GM23338 (cell line): ENCODE measurements around the gene SLC13A3.

ENCODE experiments used
- CREB1 ChIP-seq: fragments of 250-450 bp; sonication (Bioruptor Pico); IDR thresholded peaks from 2 replicates; pipeline ENCODE4 v1.5.0; 2020; ENCODE audit warnings: low read depth, mild to moderate bottlenecking, moderate library complexity
- CTCF ChIP-seq, 2 experiments: fragments of 200-600 bp in 1 of 2; sonication (generic) in 1 of 2; conservative IDR thresholded peaks; 2 replicates each; pipeline versions ENCODE4 v1.5.1 to v1.6.1; 2016 to 2017; ENCODE audit warnings: antibody characterized with exemption in 2 of 2, low read depth in 2 of 2, mild to moderate bottlenecking in 2 of 2, moderate library complexity in 1 of 2
- ETS1 ChIP-seq: IDR thresholded peaks from 2 replicates; pipeline ENCODE4 v1.6.1; 2016; ENCODE audit warnings: antibody characterized with exemption
- EZH2 ChIP-seq: fragments of 200-600 bp; sonication (generic); IDR thresholded peaks from one replicate; pipeline ENCODE4 v1.8.0; 2017; ENCODE audit warnings: antibody characterized with exemption, mild to moderate bottlenecking, low read depth; ENCODE audit not compliant: unreplicated experiment
- NANOG ChIP-seq: IDR thresholded peaks from 2 replicates; pipeline ENCODE4 v1.6.1; 2016; ENCODE audit warnings: antibody characterized with exemption, borderline replicate concordance
- POLR2AphosphoS5 ChIP-seq: IDR thresholded peaks from 2 replicates; pipeline ENCODE4 v1.6.1; 2016; ENCODE audit warnings: antibody characterized with exemption, low read depth
- REST ChIP-seq: IDR thresholded peaks from one replicate; pipeline ENCODE4 v1.6.1; 2018; ENCODE audit warnings: antibody characterized with exemption; ENCODE audit not compliant: unreplicated experiment
- STAT1 ChIP-seq: IDR thresholded peaks from one replicate; pipeline ENCODE4 v1.6.1; 2016; ENCODE audit warnings: antibody characterized with exemption; ENCODE audit not compliant: unreplicated experiment
- ZNF114 ChIP-seq: fragments of 250-450 bp; sonication (Bioruptor Pico); IDR thresholded peaks from 2 replicates; pipeline ENCODE4 v1.5.0; 2020; ENCODE audit warnings: mild to moderate bottlenecking, moderate library complexity

GRCh38 chr20:46546298-46546697 is 105.0 kb downstream of the SLC13A3 start:
- no peak for TF ChIP-seq EZH2
- no peak for TF ChIP-seq CTCF (conservative IDR thresholded peaks at IDR 0.05; ENCODE audit: low read depth in 2 of 2)
- no peak for TF ChIP-seq CREB1 (CRISPR knock-in tag)
- no peak for TF ChIP-seq ZNF114
- no peak for TF ChIP-seq ETS1
- no peak for TF ChIP-seq POLR2AphosphoS5
- TF ChIP-seq REST: no peak
- no peak for TF ChIP-seq STAT1
- TF ChIP-seq NANOG: no peak
